OCI-LY3 (cell line): ENCODE data around the gene ZBTB42.

ENCODE experiments used
- EZH2phosphoT487 ChIP-seq: fragments of 200-600 bp; shearing (Covaris generic); IDR thresholded peaks from 2 replicates; pipeline ENCODE4 v1.6.1; 2018; ENCODE audit warnings: antibody characterized with exemption, mixed run types, low read depth
- TF ChIP-seq, protein P1 (sequence below): fragments of 200-600, 300-600 bp; sonication (generic); IDR thresholded peaks from 2 replicates; pipeline ENCODE4 v1.5.1; 2014; ENCODE audit warnings: antibody characterized with exemption, low read length, low read depth

DNA sequence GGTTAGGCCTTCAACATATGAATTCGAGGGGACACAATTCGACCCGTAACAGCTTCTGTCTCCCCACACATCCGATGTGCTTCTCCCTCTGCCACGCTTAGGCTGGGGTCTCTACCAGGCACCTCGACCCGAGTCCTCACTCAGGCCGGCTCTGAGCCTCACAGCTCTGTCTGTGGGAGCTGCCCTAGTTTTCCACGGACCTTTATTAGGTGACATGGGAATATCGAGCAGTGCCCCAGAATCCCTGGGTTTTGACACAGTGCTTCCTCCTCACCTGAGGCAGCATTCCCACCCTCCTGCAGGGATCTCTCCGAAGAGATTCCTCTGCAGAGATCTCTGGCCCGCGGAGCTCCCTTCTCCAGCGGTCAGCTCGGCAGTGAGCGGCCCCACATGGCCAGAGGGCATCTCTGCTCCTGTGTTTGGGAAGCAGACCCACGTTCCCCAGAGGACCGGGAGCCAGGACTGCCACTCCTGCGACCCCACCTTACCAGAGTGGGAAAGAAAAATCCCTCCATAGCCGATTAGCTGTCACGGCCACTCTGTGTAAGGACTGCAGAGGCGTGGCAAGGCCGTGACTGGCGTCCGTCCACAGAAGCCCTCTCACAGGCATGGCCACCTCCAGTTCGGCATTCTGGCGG is 21.2 kb downstream of the ZBTB42 start:
- TF ChIP-seq, protein P1, sequence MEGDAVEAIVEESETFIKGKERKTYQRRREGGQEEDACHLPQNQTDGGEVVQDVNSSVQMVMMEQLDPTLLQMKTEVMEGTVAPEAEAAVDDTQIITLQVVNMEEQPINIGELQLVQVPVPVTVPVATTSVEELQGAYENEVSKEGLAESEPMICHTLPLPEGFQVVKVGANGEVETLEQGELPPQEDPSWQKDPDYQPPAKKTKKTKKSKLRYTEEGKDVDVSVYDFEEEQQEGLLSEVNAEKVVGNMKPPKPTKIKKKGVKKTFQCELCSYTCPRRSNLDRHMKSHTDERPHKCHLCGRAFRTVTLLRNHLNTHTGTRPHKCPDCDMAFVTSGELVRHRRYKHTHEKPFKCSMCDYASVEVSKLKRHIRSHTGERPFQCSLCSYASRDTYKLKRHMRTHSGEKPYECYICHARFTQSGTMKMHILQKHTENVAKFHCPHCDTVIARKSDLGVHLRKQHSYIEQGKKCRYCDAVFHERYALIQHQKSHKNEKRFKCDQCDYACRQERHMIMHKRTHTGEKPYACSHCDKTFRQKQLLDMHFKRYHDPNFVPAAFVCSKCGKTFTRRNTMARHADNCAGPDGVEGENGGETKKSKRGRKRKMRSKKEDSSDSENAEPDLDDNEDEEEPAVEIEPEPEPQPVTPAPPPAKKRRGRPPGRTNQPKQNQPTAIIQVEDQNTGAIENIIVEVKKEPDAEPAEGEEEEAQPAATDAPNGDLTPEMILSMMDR = no peak
- TF ChIP-seq EZH2phosphoT487 = no peak
